Hepatocyte (in vitro differentiated cells): ENCODE results near the gene REXO1. TPM values are rescaled to one million over a fixed set of nuclear protein-coding genes. Genes with fewer than 3 reads are reported as not detected.

Experiments used
- DNase-seq: peaks from one replicate; pipeline ENCODE4 v3.0.0-alpha.2; 2016; ENCODE audit warnings: low spot score
- H2AFZ ChIP-seq: fragments of 200-600 bp; sonication (generic); 2 replicates; pipeline ENCODE4 v1.6.0; 2016; ENCODE audit warnings: antibody characterized with exemption, mild to moderate bottlenecking
- H3K27ac ChIP-seq: fragments of 200-600 bp; sonication (generic); 2 replicates; pipeline ENCODE4 v1.5.1; 2016; ENCODE audit warnings: mild to moderate bottlenecking
- H3K27me3 ChIP-seq: fragments of 200-600 bp; sonication (generic); 2 replicates; pipeline ENCODE4 v1.6.1; 2016
- H3K36me3 ChIP-seq: fragments of 200-600 bp; sonication (generic); replicated peaks from 2 replicates; pipeline ENCODE4 v1.5.1; 2016; ENCODE audit warnings: low read depth; ENCODE audit not compliant: insufficient read depth
- H3K4me1 ChIP-seq: fragments of 200-600 bp; sonication (generic); 2 replicates; pipeline ENCODE4 v1.5.1; 2016; ENCODE audit warnings: mild to moderate bottlenecking, moderate library complexity; ENCODE audit not compliant: insufficient read depth
- H3K4me2 ChIP-seq: fragments of 200-600 bp; sonication (generic); 2 replicates; pipeline ENCODE4 v1.6.0; 2016
- H3K4me3 ChIP-seq: fragments of 200-600 bp; sonication (generic); 2 replicates; pipeline ENCODE4 v1.5.1; 2016; ENCODE audit warnings: mild to moderate bottlenecking
- H3K79me2 ChIP-seq: fragments of 200-600 bp; sonication (generic); 2 replicates; pipeline ENCODE4 v1.6.0; 2017; ENCODE audit warnings: mild to moderate bottlenecking
- H3K9me2 ChIP-seq: fragments of 200-600 bp; sonication (generic); replicated peaks from 2 replicates; pipeline ENCODE4 v1.6.0; 2017; ENCODE audit warnings: mild to moderate bottlenecking; ENCODE audit not compliant: insufficient read depth
- H3K9me3 ChIP-seq: fragments of 200-600 bp; sonication (generic); 2 replicates; pipeline ENCODE4 v1.5.1; 2016; ENCODE audit warnings: low read depth, mild to moderate bottlenecking
- H4K20me1 ChIP-seq: fragments of 200-600 bp; sonication (generic); 2 replicates; pipeline ENCODE4 v1.6.0; 2016; ENCODE audit warnings: mild to moderate bottlenecking; ENCODE audit not compliant: insufficient read depth, poor library complexity, severe bottlenecking
- CTCF ChIP-seq: fragments of 200-600 bp; sonication (generic); IDR thresholded peaks from 2 replicates; pipeline ENCODE4 v1.5.1; 2016; ENCODE audit warnings: antibody characterized with exemption, mild to moderate bottlenecking; ENCODE audit not compliant: poor library complexity
- EZH2 ChIP-seq: fragments of 200-600 bp; sonication (generic); IDR thresholded peaks from 2 replicates; pipeline ENCODE4 v1.6.1; 2016; ENCODE audit warnings: antibody characterized with exemption, mild to moderate bottlenecking, borderline replicate concordance
- EZH2phosphoT487 ChIP-seq: fragments of 200-600 bp; sonication (generic); IDR thresholded peaks from one replicate; pipeline ENCODE4 v1.6.1; 2018; ENCODE audit warnings: antibody characterized with exemption, mild to moderate bottlenecking, low read depth, moderate library complexity; ENCODE audit not compliant: unreplicated experiment, severe bottlenecking
- WGBS: methylation state at CpG from one replicate; pipeline ENCODE4 v1.1.6; 2016; ENCODE audit warnings: low lambda C conversion rate; ENCODE audit errors: missing lambda C conversion rate; 5-methylcytosine and 5-hydroxymethylcytosine counted together
- polyA plus RNA-seq: library from polyadenylated mRNA; unstranded; fragments of >200 nt; fragmentation: Nextera tagmentation; extraction: Ambion mirVana; gene quantifications from 2 replicates; pipeline ENCODE4 v1.2.1, GENCODE V29; 2016
- total RNA-seq: library from RNA; depleted of rRNA; stranded (reverse); fragments of >200 nt; gene quantifications from 2 replicates; pipeline ENCODE4 v1.2.3, GENCODE V29; 2014

The REXO1 gene
- total and polyA plus RNA-seq, 2 experiments from 2014 or later = 13.4 to 22.8 TPM

GRCh38 chr19:1854039-1854541 lies 5.8 kb upstream of the REXO1 start:
- no peak overlapping the region for H2AFZ ChIP-seq
- H3K36me3 ChIP-seq = no peaks in the 10 kb centered on the region
- no peak overlapping the region for H3K27ac ChIP-seq
- H3K9me2 ChIP-seq = no peaks in the 10 kb centered on the region
- no peaks in the 10 kb centered on the region for H3K9me3 ChIP-seq
- H3K4me3 ChIP-seq = no peak overlapping the region
- peaks cover 15% of the 10 kb centered on the region for H4K20me1 ChIP-seq
- peaks cover 44% of the 10 kb centered on the region for H3K4me1 ChIP-seq
- no peak for DNase-seq
- no peak overlapping the region for H3K4me2 ChIP-seq
- peaks cover 54% of the 10 kb centered on the region for H3K79me2 ChIP-seq
- H3K27me3 ChIP-seq = no peaks in the 10 kb centered on the region
- TF ChIP-seq CTCF (no peak), EZH2 (no peak), EZH2phosphoT487 (no peak)
- 87% methylated on average over 8 of the region's 16 CpGs for WGBS

GRCh38 chr19:1853295-1854038 lies 5.2 kb upstream of the REXO1 start:
- Histone ChIP-seq H2AFZ (no peak overlapping the region), H3K9me3 (no peaks in the 10 kb centered on the region), H3K27me3 (no peaks in the 10 kb centered on the region), H3K9me2 (no peaks in the 10 kb centered on the region), H3K79me2 (peaks cover 48% of the 10 kb centered on the region), H4K20me1 (peaks cover 9% of the 10 kb centered on the region), H3K36me3 (no peaks in the 10 kb centered on the region), H3K4me3 (no peak overlapping the region), H3K4me2 (no peak overlapping the region), H3K27ac (no peak overlapping the region), H3K4me1 (peaks cover 38% of the 10 kb centered on the region)
- 53% methylated on average over 23 of the region's 27 CpGs for WGBS
- peak; percentile 88 for DNase-seq
- no peak for TF ChIP-seq EZH2
- TF ChIP-seq EZH2phosphoT487 = no peak
- peak; percentile 77 for TF ChIP-seq CTCF

GRCh38 chr19:1852581-1853128 lies 4.4 kb upstream of the REXO1 start:
- Histone ChIP-seq H3K27ac (no peak overlapping the region), H3K36me3 (no peaks in the 10 kb centered on the region), H3K9me3 (no peaks in the 10 kb centered on the region), H2AFZ (no peak overlapping the region), H3K9me2 (no peaks in the 10 kb centered on the region), H3K27me3 (no peaks in the 10 kb centered on the region), H3K4me2 (no peak overlapping the region), H3K4me3 (no peak overlapping the region), H4K20me1 (peaks cover 6% of the 10 kb centered on the region), H3K4me1 (peaks cover 31% of the 10 kb centered on the region), H3K79me2 (peaks cover 45% of the 10 kb centered on the region)
- no peak for TF ChIP-seq CTCF
- TF ChIP-seq EZH2 = no peak
- TF ChIP-seq EZH2phosphoT487 = no peak
- no peak for DNase-seq
- 93% methylated on average over 7 of the region's 9 CpGs for WGBS
